CD4-positive, CD25-positive, alpha-beta regulatory T cell (primary cell): ENCODE results near the gene MRPL40. TPM values are rescaled to one million over a fixed set of nuclear protein-coding genes. Genes with fewer than 3 reads are reported as not detected.

Source experiments
- ATAC-seq, 2 donors: fragments of 150-1000 bp; cut with Tn5 transposase; one replicate each; pipeline ENCODE4 v1.10.0; 2021; ENCODE audit warnings: low read depth in 2 of 2, moderate number of reproducible peaks in 2 of 2, moderate library complexity in 1 of 2
- DNase-seq, 3 donors: peaks; one replicate each; pipeline versions ENCODE4 v3.0.0 to v3.0.0-alpha.2; 2012 to 2022; ENCODE audit warnings: mixed read lengths in 1 of 3
- H3K27ac ChIP-seq: one replicate; pipeline ENCODE4 v1.7.0; 2013; ENCODE audit warnings: mild to moderate bottlenecking, low read length; ENCODE audit not compliant: insufficient read depth, poor library complexity, severe bottlenecking
- H3K27me3 ChIP-seq: one replicate; pipeline ENCODE4 v1.7.0; 2013; ENCODE audit warnings: low read length; ENCODE audit not compliant: control insufficient read depth, insufficient read depth
- H3K36me3 ChIP-seq: one replicate; pipeline ENCODE4 v1.7.0; 2013; ENCODE audit warnings: mild to moderate bottlenecking, low read length, moderate library complexity; ENCODE audit not compliant: control insufficient read depth, insufficient read depth
- H3K4me1 ChIP-seq: 2 replicates; pipeline ENCODE4 v1.7.0; 2013; ENCODE audit warnings: mild to moderate bottlenecking, low read length; ENCODE audit not compliant: insufficient read depth, control insufficient read depth, poor library complexity, severe bottlenecking
- H3K4me3 ChIP-seq: one replicate; pipeline ENCODE4 v1.7.0; 2013; ENCODE audit warnings: low read depth, mild to moderate bottlenecking, low read length, moderate library complexity
- H3K9me3 ChIP-seq, 2 experiments: 1 replicate in 1 of 2; 2 replicates in 1 of 2; pipeline ENCODE4 v1.7.0; 2013; ENCODE audit warnings: low read length in 2 of 2, mild to moderate bottlenecking in 1 of 2, moderate library complexity in 1 of 2; ENCODE audit not compliant: control insufficient read depth in 2 of 2
- H3K27ac Mint-ChIP-seq, 3 donors: one replicate each; pipeline ENCODE4 v1.8.0; 2020 to 2022; ENCODE audit warnings: mild to moderate bottlenecking in 3 of 3, mixed read lengths in 3 of 3, moderate library complexity in 2 of 3
- H3K27me3 Mint-ChIP-seq: one replicate; pipeline ENCODE4 v1.8.0; 2022; ENCODE audit warnings: mild to moderate bottlenecking, mixed read lengths
- H3K36me3 Mint-ChIP-seq: one replicate; pipeline ENCODE4 v1.8.0; 2020; ENCODE audit warnings: mixed read lengths
- H3K4me1 Mint-ChIP-seq, 4 donors: one replicate each; pipeline ENCODE4 v1.8.0; 2020 to 2022; ENCODE audit warnings: mixed read lengths in 4 of 4, mild to moderate bottlenecking in 1 of 4
- H3K4me3 Mint-ChIP-seq, 4 donors: one replicate each; pipeline ENCODE4 v1.8.0; 2020 to 2022; ENCODE audit warnings: mild to moderate bottlenecking in 4 of 4, mixed read lengths in 4 of 4, moderate library complexity in 3 of 4
- H3K9me3 Mint-ChIP-seq, 7 donors: one replicate each; pipeline ENCODE4 v1.8.0; 2020 to 2022; ENCODE audit warnings: mixed read lengths in 7 of 7, mild to moderate bottlenecking in 3 of 7, moderate library complexity in 2 of 7
- polyA plus RNA-seq, 4 donors: library from polyadenylated mRNA; unstranded; fragments of 300-500 nt; fragmentation: Illumina TruSeq; gene quantifications; one replicate each; pipeline ENCODE4 v1.2.3, GENCODE V29; 2021
- total RNA-seq: library from RNA; stranded (reverse); gene quantifications from one replicate; pipeline ENCODE4 v1.2.3, GENCODE V29; 2022

The MRPL40 gene
- total and polyA plus RNA-seq, 5 donors from 2014 or later, result 12.1 to 75.5 (median 60.5) TPM

- Histone ChIP-seq H3K4me1 (peaks cover 26% of the 10 kb centered on the region), H3K36me3 (peaks cover 69% of the 10 kb centered on the region), H3K27me3 (no peaks in the 10 kb centered on the region), H3K27ac (no peak overlapping the region), H3K4me3 (no peak overlapping the region), H3K9me3 (no peaks in the 10 kb centered on the region)
- Mint-ChIP-seq H3K9me3 (no peaks in the 10 kb centered on the region), H3K27me3 (no peaks in the 10 kb centered on the region), H3K4me3 (peak overlapping the region in 1 of 4 donors; percentile 34), H3K4me1 (peaks cover 13 to 42% (median 29%) of the 10 kb centered on the region in 4 donors), H3K27ac (peak overlapping the region in 1 of 3 donors; percentile 76), H3K36me3 (peaks cover 32% of the 10 kb centered on the region)
- DNase-seq, result no peak
- no peak for ATAC-seq
Measured at GRCh38 chr22:19473578-19473977, 41.2 kb downstream of the MRPL40 start.

DNA sequence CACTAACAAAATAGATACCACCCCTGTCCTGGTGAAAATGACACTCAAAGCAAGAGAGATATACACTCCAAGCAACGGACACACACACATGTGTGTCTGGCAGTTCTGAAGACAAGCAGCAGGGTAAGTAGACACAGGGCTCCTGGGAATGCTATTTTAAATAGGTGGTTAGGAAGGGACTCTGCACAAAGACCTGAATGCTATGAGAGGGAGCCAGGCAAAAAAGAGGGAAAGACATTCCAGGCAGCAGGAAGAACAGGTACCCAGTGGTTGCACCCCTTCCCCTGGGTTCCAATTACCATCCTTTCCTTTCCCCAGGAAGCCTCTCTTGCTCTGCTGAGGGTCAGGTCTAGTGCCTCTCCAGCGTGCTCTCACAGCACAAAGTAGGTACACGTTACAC lies 43.7 kb downstream of the MRPL40 start:
- Histone ChIP-seq H3K4me3 (no peak overlapping the region), H3K4me1 (peaks cover 31% of the 10 kb centered on the region), H3K27me3 (no peaks in the 10 kb centered on the region), H3K36me3 (peaks cover 44% of the 10 kb centered on the region), H3K9me3 (no peaks in the 10 kb centered on the region), H3K27ac (no peak overlapping the region)
- H3K27me3 Mint-ChIP-seq, result no peaks in the 10 kb centered on the region
- ATAC-seq, result no peak
- H3K9me3 Mint-ChIP-seq, result no peaks in the 10 kb centered on the region
- peak overlapping the region in 2 of 3 donors; percentile 49 to 56 for H3K27ac Mint-ChIP-seq
- H3K4me1 Mint-ChIP-seq, result peaks cover 17 to 47% (median 37%) of the 10 kb centered on the region in 4 donors
- no peak for DNase-seq
- peaks cover 16% of the 10 kb centered on the region for H3K36me3 Mint-ChIP-seq
- peak overlapping the region in 1 of 4 donors; percentile 39 for H3K4me3 Mint-ChIP-seq

DNA sequence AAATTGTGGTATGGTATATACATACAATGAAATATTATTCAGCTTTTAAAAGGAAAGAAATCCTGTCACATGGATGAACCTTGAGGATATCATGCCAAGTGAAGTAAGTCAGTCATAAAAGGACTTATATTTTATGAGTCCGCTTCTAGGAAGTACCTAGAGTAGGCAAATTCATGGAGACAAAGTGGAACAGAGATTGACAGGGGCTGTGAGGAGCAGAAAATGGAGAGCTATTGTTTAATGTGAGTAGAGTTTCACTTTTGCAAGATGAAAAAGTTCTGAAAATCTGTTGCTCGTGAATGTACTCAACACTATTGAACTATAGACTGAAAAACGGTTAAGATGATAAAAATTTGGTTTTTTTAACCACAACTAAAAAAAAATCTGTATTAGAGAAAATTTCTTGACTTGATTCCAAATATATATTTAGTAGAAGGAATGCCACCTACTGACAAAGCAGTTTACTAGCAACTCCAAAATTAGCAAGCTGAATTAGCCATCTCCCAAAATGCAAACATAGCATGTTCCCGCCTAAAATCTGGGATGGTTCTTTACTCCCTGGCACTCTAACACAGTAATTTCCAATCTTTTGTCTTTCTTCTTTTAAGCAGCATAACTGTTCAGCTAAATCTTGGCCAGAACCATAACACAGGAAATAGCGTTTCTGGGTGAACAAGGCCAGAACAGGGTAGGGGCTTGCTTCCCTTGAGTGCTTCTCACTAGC lies 45.1 kb downstream of the MRPL40 start:
- H3K27ac Mint-ChIP-seq, result peak overlapping the region; percentile 83 to 100 (median 92)
- H3K36me3 Mint-ChIP-seq, result peaks cover 8% of the 10 kb centered on the region
- Histone ChIP-seq H3K4me1 (peaks cover 31% of the 10 kb centered on the region), H3K27ac (peak overlapping the region; percentile 99), H3K4me3 (peak overlapping the region; percentile 94), H3K36me3 (peaks cover 30% of the 10 kb centered on the region), H3K27me3 (no peaks in the 10 kb centered on the region), H3K9me3 (no peaks in the 10 kb centered on the region)
- peak overlapping the region; percentile 95 to 100 (median 96) for H3K4me3 Mint-ChIP-seq
- no peaks in the 10 kb centered on the region for H3K9me3 Mint-ChIP-seq
- peaks cover 17 to 45% (median 33%) of the 10 kb centered on the region in 4 donors for H3K4me1 Mint-ChIP-seq
- no peak for ATAC-seq
- no peaks in the 10 kb centered on the region for H3K27me3 Mint-ChIP-seq
- DNase-seq, result peak in 2 of 3 donors; percentile 24 to 54

DNA sequence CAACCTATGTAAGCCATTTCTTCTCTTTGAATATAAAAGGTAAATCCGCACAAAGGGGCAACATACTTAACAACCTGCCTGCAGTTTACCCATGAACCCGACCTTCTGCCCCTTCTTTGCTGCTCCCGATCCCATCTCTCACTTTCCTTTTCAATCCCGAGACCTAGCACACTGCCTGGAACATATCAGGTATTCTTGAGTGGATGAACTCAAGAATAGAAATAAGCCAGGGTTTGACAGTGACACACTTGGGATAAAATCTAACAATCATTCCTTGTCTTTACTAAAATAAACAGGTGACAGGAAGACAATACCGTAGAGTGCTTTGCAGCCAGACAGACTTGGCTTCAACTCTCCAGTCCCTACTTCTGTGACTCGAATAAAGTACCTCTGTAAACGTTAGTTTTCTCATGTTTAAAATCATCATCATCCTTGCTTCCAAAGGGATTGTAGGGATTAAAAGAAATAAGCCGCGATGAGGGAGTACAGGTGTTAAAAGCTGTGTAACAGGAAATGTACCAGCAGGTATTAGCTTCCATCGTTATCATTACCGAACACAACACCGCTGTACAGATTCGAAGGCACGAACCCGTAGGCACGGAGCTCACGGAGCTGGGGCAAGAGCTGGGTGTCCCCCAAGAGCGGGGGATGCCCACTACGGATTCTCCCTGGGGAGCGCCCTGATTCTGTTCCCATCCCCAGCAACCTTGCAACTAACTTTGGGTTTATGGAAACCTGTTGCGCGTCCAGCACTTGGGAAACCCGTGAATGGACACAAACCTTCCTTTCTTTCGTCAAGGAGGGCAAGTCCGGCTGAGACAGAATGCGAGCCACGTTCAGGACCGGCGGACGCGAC lies 45.9 kb downstream of the MRPL40 start:
- H3K27me3 Mint-ChIP-seq, result no peaks in the 10 kb centered on the region
- Histone ChIP-seq H3K4me1 (peaks cover 31% of the 10 kb centered on the region), H3K36me3 (peaks cover 22% of the 10 kb centered on the region), H3K9me3 (no peaks in the 10 kb centered on the region), H3K4me3 (peak overlapping the region; percentile 94), H3K27ac (peak overlapping the region; percentile 99), H3K27me3 (no peaks in the 10 kb centered on the region)
- peaks cover 8% of the 10 kb centered on the region for H3K36me3 Mint-ChIP-seq
- peak overlapping the region; percentile 83 to 100 (median 92) for H3K27ac Mint-ChIP-seq
- no peaks in the 10 kb centered on the region for H3K9me3 Mint-ChIP-seq
- peak overlapping the region; percentile 95 to 100 (median 96) for H3K4me3 Mint-ChIP-seq
- no peak for ATAC-seq
- DNase-seq, result peak in 2 of 3 donors; percentile 39 to 56
- H3K4me1 Mint-ChIP-seq, result peaks cover 17 to 45% (median 33%) of the 10 kb centered on the region in 4 donors

DNA sequence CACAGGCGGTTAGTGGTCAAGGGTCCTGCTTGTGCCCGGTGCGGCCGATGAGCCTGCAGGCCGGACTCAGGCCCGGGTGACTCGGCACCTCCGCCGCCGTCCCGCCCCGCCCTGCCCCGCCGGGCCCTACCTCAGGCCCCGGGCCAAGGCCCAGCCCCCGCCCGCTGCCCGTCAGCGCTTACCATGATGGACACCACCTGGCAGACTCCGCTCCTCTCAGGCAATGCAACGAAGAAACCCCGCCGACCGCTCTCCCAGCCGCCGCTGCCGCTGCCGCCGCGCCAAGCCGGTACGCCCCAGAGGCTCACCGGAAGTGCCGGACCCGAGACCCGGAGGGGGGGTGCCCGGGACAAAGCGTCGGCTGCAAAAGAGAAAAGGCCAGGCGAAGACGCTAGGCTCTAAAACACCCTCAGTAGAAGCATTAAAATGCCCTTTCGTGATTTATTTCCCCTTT lies 46.6 kb downstream of the MRPL40 start, which contains the start of gene UFD1:
Gene UFD1, minus strand, starts transcription at position 293 of the 454 bp plus-strand sequence. Its CDS starts 108 bp downstream, at position 185.
- H3K27me3 Mint-ChIP-seq, result no peaks in the 10 kb centered on the region
- Histone ChIP-seq H3K36me3 (peaks cover 15% of the 10 kb centered on the region), H3K4me3 (peak within 1 kb of the TSS; percentile 99), H3K27me3 (no peaks in the 10 kb centered on the region), H3K27ac (peak within 1 kb of the TSS; percentile 99), H3K4me1 (peaks cover 31% of the 10 kb centered on the region), H3K9me3 (no peaks in the 10 kb centered on the region)
- peaks cover 17 to 43% (median 33%) of the 10 kb centered on the region in 4 donors for H3K4me1 Mint-ChIP-seq
- H3K27ac Mint-ChIP-seq, result peak within 1 kb of the TSS; percentile 100
- no peaks in the 10 kb centered on the region for H3K9me3 Mint-ChIP-seq
- peak; percentile 78 to 88 (median 88) for DNase-seq
- peaks cover 6% of the 10 kb centered on the region for H3K36me3 Mint-ChIP-seq
- H3K4me3 Mint-ChIP-seq, result peak within 1 kb of the TSS; percentile 95 to 100 (median 96)
- peak; percentile 45 to 47 for ATAC-seq

- Histone ChIP-seq H3K36me3 (peaks cover 13% of the 10 kb centered on the region), H3K9me3 (no peaks in the 10 kb centered on the region), H3K4me1 (peaks cover 31% of the 10 kb centered on the region), H3K27me3 (no peaks in the 10 kb centered on the region), H3K4me3 (peak within 1 kb of the TSS; percentile 99), H3K27ac (peak within 1 kb of the TSS; percentile 99)
- Mint-ChIP-seq H3K36me3 (peaks cover 4% of the 10 kb centered on the region), H3K4me3 (peak within 1 kb of the TSS; percentile 95 to 98 (median 96)), H3K27me3 (no peaks in the 10 kb centered on the region), H3K27ac (peak within 1 kb of the TSS; percentile 100), H3K9me3 (no peaks in the 10 kb centered on the region), H3K4me1 (peaks cover 17 to 41% (median 33%) of the 10 kb centered on the region in 4 donors)
- ATAC-seq (peak; percentile 89 to 91), DNase-seq (peak; percentile 94 to 99 (median 96))
Measured at GRCh38 chr22:19479355-19480172, 47.2 kb downstream of the MRPL40 start, which contains the start of gene CDC45. Gene CDC45, plus strand, starts transcription at chr22:19479920. Its CDS starts 49 bp downstream, at chr22:19479969.

- peak overlapping the region; percentile 91 to 100 (median 100) for H3K27ac Mint-ChIP-seq
- H3K4me1 ChIP-seq, result peaks cover 30% of the 10 kb centered on the region
- peak overlapping the region; percentile 99 for H3K27ac ChIP-seq
- no peak for DNase-seq
- peaks cover 6% of the 10 kb centered on the region for H3K36me3 ChIP-seq
- H3K36me3 Mint-ChIP-seq, result peaks cover 2% of the 10 kb centered on the region
- H3K4me3 ChIP-seq, result peak overlapping the region; percentile 99
- peak overlapping the region; percentile 95 to 98 (median 96) for H3K4me3 Mint-ChIP-seq
- H3K4me1 Mint-ChIP-seq, result peaks cover 17 to 39% (median 33%) of the 10 kb centered on the region in 4 donors
- no peaks in the 10 kb centered on the region for H3K9me3 ChIP-seq
- ATAC-seq, result no peak
- no peaks in the 10 kb centered on the region for H3K9me3 Mint-ChIP-seq
- H3K27me3 Mint-ChIP-seq, result no peaks in the 10 kb centered on the region
- H3K27me3 ChIP-seq, result no peaks in the 10 kb centered on the region
Measured at GRCh38 chr22:19480173-19480568, 47.8 kb downstream of the MRPL40 start.
